Fibroblast of villous mesenchyme (primary cell): ENCODE results near the gene RPS2. TPM values are rescaled to one million over a fixed set of nuclear protein-coding genes. Genes with fewer than 3 reads are reported as not detected.
A peak's percentile ranks its signal among the peaks of the same experiment; 100 is the strongest.

Experiments
- DNase-seq: peaks from one replicate; pipeline ENCODE4 v3.0.0-alpha.2; 2010; ENCODE audit warnings: low read depth
- H3K4me3 ChIP-seq: 2 replicates; pipeline ENCODE4 v1.5.1; 2011; ENCODE audit warnings: low read depth, mild to moderate bottlenecking, low read length
- CTCF ChIP-seq: IDR thresholded peaks from 2 replicates; pipeline ENCODE4 v1.5.1; 2012; ENCODE audit warnings: low read depth, mild to moderate bottlenecking, low read length; ENCODE audit not compliant: insufficient read depth
- total RNA-seq: library from RNA; depleted of rRNA; stranded (reverse); fragments of >200 nt; gene quantifications from 2 replicates; pipeline ENCODE4 v1.2.3, GENCODE V29; 2012

The RPS2 gene
- total RNA-seq, 1 donor: 1,294 TPM

- TF ChIP-seq CTCF: no peak
- DNase-seq: peak; percentile 94
- peak overlapping the region; percentile 83 for H3K4me3 ChIP-seq
Observed at GRCh38 chr16:2008009-2008526, 43.4 kb upstream of the RPS2 start.

GRCh38 chr16:2007081-2007836, 42.6 kb upstream of the RPS2 start:
- TF ChIP-seq CTCF: no peak
- peak overlapping the region; percentile 83 for H3K4me3 ChIP-seq
- DNase-seq: no peak

GRCh38 chr16:2006317-2006716, 41.7 kb upstream of the RPS2 start:
- DNase-seq: no peak
- no peak for TF ChIP-seq CTCF
- H3K4me3 ChIP-seq: no peak overlapping the region

- no peak for DNase-seq
Observed at GRCh38 chr16:2005646-2006045, 41.0 kb upstream of the RPS2 start.

GRCh38 chr16:2004795-2005517, 40.3 kb upstream of the RPS2 start:
- no peak for TF ChIP-seq CTCF

More at GRCh38 chr16:2005646-2006045, 41.0 kb upstream of the RPS2 start:
- peak; percentile 16 for TF ChIP-seq CTCF
- H3K4me3 ChIP-seq: no peak overlapping the region

GRCh38 chr16:2003827-2004641, 39.4 kb upstream of the RPS2 start:
- H3K4me3 ChIP-seq: no peak overlapping the region
- peak; percentile 89 for DNase-seq

More at GRCh38 chr16:2004795-2005517, 40.3 kb upstream of the RPS2 start:
- H3K4me3 ChIP-seq: no peak overlapping the region
- no peak for DNase-seq

More at GRCh38 chr16:2003827-2004641, 39.4 kb upstream of the RPS2 start:
- peak; percentile 98 for TF ChIP-seq CTCF
